Measurements from ENCODE around the gene NDST1. TPM values are rescaled to one million over a fixed set of nuclear protein-coding genes. Genes with fewer than 3 reads are reported as not detected.

Gene NDST1
- total RNA-seq, 4 donors from 2014 or later, result 94.6 to 157 (median 134) TPM

DNA sequence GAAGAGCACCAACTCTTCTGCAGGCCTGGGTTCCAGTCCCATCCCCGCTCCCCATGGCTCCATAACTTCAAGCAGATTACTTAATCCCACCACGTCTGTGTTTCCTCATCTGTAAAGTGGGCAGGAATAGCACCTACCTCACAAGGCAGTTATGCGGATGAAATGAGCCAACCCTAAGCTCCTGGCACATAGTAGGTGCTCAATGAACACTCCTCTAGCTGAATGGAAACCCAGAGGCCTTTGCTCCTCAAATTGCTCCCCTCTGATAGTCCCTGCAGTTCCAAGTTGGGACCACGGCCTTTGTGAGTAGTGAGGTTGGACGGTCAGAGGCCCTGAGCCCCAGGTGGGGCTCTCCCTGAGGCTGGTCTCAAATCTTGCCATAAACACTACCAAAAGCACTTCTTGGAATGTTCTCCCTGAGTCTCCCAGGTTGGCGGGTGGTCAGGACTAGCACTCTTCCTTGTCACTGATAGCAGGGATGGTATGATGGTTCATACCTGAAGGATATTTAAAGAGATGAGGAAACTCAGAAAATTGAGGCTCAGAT, 97.0 kb downstream of the NDST1 start:
- no peak overlapping the region for H3K27ac ChIP-seq
- H3K4me1 ChIP-seq, result peaks cover 28% of the 10 kb centered on the region

GRCh38 chr5:150605546-150605945, 97.6 kb downstream of the NDST1 start:
- Histone ChIP-seq H3K4me1 (peaks cover 22% of the 10 kb centered on the region), H3K9me3 (no peaks in the 10 kb centered on the region), H3K27me3 (no peaks in the 10 kb centered on the region), H3K36me3 (no peaks in the 10 kb centered on the region), H3K27ac (no peak overlapping the region), H3K4me3 (no peak overlapping the region)
- WGBS, result 82% methylated on average over 6 of the region's 6 CpGs
- TF ChIP-seq, protein P1, sequence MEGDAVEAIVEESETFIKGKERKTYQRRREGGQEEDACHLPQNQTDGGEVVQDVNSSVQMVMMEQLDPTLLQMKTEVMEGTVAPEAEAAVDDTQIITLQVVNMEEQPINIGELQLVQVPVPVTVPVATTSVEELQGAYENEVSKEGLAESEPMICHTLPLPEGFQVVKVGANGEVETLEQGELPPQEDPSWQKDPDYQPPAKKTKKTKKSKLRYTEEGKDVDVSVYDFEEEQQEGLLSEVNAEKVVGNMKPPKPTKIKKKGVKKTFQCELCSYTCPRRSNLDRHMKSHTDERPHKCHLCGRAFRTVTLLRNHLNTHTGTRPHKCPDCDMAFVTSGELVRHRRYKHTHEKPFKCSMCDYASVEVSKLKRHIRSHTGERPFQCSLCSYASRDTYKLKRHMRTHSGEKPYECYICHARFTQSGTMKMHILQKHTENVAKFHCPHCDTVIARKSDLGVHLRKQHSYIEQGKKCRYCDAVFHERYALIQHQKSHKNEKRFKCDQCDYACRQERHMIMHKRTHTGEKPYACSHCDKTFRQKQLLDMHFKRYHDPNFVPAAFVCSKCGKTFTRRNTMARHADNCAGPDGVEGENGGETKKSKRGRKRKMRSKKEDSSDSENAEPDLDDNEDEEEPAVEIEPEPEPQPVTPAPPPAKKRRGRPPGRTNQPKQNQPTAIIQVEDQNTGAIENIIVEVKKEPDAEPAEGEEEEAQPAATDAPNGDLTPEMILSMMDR (IDR thresholded peaks at IDR 0.05), result no peak
- TF ChIP-seq POLR2AphosphoS5 (IDR thresholded peaks at IDR 0.05), result no peak
- no peak for TF ChIP-seq EP300 (IDR thresholded peaks at IDR 0.05)
- TF ChIP-seq POLR2A (IDR thresholded peaks at IDR 0.05), result no peak
- DNase-seq (ENCODE audit: low spot score in 2 of 2), result no peak

More for the DNA sequence above, 97.0 kb downstream of the NDST1 start:
- DNase-seq (ENCODE audit: low spot score in 2 of 2), result no peak
- Histone ChIP-seq H3K36me3 (no peaks in the 10 kb centered on the region), H3K9me3 (no peaks in the 10 kb centered on the region), H3K27me3 (no peaks in the 10 kb centered on the region), H3K4me3 (no peak overlapping the region)
- TF ChIP-seq, protein P1 (IDR thresholded peaks at IDR 0.05), result no peak
- no peak for TF ChIP-seq POLR2A (IDR thresholded peaks at IDR 0.05)
- no peak for TF ChIP-seq EP300 (IDR thresholded peaks at IDR 0.05)
- no peak for TF ChIP-seq POLR2AphosphoS5 (IDR thresholded peaks at IDR 0.05)
- 96% methylated on average over 6 of the region's 6 CpGs for whole genome bisulfite sequencing

DNA sequence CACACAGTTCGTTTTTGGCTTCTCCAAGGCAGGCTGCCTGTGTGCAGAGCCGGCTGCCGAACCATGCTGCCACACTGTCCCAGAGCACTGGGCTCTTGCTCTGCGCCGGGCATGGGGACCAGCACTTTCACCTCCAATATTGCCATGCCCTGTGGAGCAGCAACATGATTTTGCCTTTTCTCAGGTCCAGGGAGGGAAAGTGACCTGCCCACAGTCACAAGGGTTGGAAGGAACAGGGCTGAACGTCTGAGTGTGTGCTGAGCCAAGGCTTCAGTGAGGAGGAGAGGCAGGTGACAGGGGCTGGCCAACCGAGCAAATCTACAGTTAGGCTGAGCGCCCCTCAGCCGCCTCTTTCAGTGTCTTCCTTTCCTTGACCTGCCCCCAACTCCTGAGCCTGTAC, 98.5 kb downstream of the NDST1 start:
- TF ChIP-seq, protein P1 (IDR thresholded peaks at IDR 0.05), result no peak
- TF ChIP-seq POLR2A (IDR thresholded peaks at IDR 0.05) (no peak), POLR2AphosphoS5 (IDR thresholded peaks at IDR 0.05) (no peak), EP300 (IDR thresholded peaks at IDR 0.05) (no peak)
- Histone ChIP-seq H3K36me3 (no peaks in the 10 kb centered on the region), H3K27ac (no peak overlapping the region), H3K9me3 (no peaks in the 10 kb centered on the region), H3K4me3 (no peak overlapping the region), H3K27me3 (no peaks in the 10 kb centered on the region), H3K4me1 (peaks cover 14% of the 10 kb centered on the region)
- DNase-seq (ENCODE audit: low spot score in 2 of 2), result no peak
- WGBS, result 75% methylated on average over 9 of the region's 9 CpGs

DNA sequence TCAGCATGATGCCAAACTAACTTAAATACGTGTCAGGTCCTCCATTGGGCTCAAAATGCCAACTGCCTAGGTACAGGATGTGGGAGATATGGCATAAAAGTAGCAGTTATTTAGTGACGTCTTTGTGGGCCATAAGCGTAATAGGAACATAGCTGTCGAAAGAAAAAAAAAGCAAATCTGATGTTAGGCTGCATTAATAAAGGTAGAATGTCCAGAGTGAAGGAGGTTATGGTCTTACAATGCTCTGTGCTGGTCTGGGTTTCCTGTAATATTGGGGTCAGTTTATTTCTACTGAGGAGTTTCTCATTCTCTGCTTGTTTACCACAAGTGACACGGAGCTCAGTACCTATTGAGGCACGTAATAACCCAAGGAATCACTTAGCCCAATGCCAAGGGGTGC, 99.2 kb downstream of the NDST1 start:
- DNase-seq (ENCODE audit: low spot score in 2 of 2), result no peak
- no peak overlapping the region for H3K4me3 ChIP-seq
- no peaks in the 10 kb centered on the region for H3K36me3 ChIP-seq
- H3K9me3 ChIP-seq, result no peaks in the 10 kb centered on the region
- no peaks in the 10 kb centered on the region for H3K27me3 ChIP-seq
- H3K27ac ChIP-seq, result no peak overlapping the region
- TF ChIP-seq POLR2AphosphoS5 (IDR thresholded peaks at IDR 0.05) (no peak), EP300 (IDR thresholded peaks at IDR 0.05) (no peak), POLR2A (IDR thresholded peaks at IDR 0.05) (no peak)
- TF ChIP-seq, protein P1 (IDR thresholded peaks at IDR 0.05), result no peak
- WGBS, result 89% methylated on average over 6 of the region's 6 CpGs
- peaks cover 8% of the 10 kb centered on the region for H3K4me1 ChIP-seq

Other genes with a start within 250 kb of the NDST1 start
- under 1 TPM in 2 of 4 donors, not detected in 2; 0.26 to 0.64 TPM for gene CAMK2A, start 218.4 kb upstream of the NDST1 start, total RNA-seq
- 1 to 10 TPM; 2.7 to 5.4 (median 3.9) TPM for gene ARSI, start 205.2 kb upstream of the NDST1 start, total RNA-seq
- 10 to 100 TPM; 32.1 to 54.2 (median 33.1) TPM for gene TCOF1, start 150.4 kb upstream of the NDST1 start, total RNA-seq
- 1,000 to 10,000 TPM in 1 of 4 donors, 100 to 1,000 TPM in 3; 433 to 1,002 (median 776) TPM for gene CD74, start 95.2 kb upstream of the NDST1 start, total RNA-seq
- gene RPS14, start 58.4 kb upstream of the NDST1 start, total RNA-seq, result 1,000 to 10,000 TPM; 1,684 to 3,537 (median 3,314) TPM
- 1 to 10 TPM; 3.3 to 8.5 (median 5.6) TPM for gene SYNPO, start 132.5 kb downstream of the NDST1 start, total RNA-seq
- under 1 TPM in 1 of 4 donors, not detected in 3; 0.30 TPM for gene MYOZ3, start 153.1 kb downstream of the NDST1 start, total RNA-seq
- 10 to 100 TPM; 30.1 to 63.9 (median 43.8) TPM for gene RBM22, start 192.9 kb downstream of the NDST1 start, total RNA-seq